Activated gamma-delta T cell treated with anti-CD3 and anti-CD28 coated beads, Interleukin-2, amount 50 U/mL, for 16 hours (primary cell): Measurements from ENCODE around the gene SLC37A3.
"Not testable (repeated sequence)": the region's sequence is repeated elsewhere in the genome, so short reads cannot be mapped to it uniquely, and the experiment has no call there.

Experiments used
- DNase-seq: peaks from one replicate; pipeline ENCODE4 v3.0.0-alpha.2; 2020; ENCODE audit warnings: low read depth

The SLC37A3 gene

GRCh38 chr7:140397784-140398750 is at the start of gene SLC37A3:
Gene SLC37A3, minus strand, starts transcription at chr7:140398530. Its CDS starts 16,004 bp downstream, at chr7:140382526.
- peak; percentile 77 for DNase-seq

GRCh38 chr7:140447841-140448240 is 49.5 kb upstream of the SLC37A3 start:
- DNase-seq = no peak

- DNase-seq = no peak
These were observed 48.1 kb upstream of the SLC37A3 start for GRCh38 chr7:140446467-140446866.

- DNase-seq = no peak
These were observed 43.2 kb upstream of the SLC37A3 start for GRCh38 chr7:140441519-140441918.

GRCh38 chr7:140440593-140440992 is 42.3 kb upstream of the SLC37A3 start:
- DNase-seq = no peak

- DNase-seq = no peak
These were observed 41.0 kb upstream of the SLC37A3 start for GRCh38 chr7:140439359-140439758.

GRCh38 chr7:140435252-140435895 is 37.0 kb upstream of the SLC37A3 start:
- DNase-seq = no peak

- no peak for DNase-seq
These were observed 35.1 kb upstream of the SLC37A3 start for GRCh38 chr7:140433396-140433795.

GRCh38 chr7:140426130-140426529 is 27.8 kb upstream of the SLC37A3 start:
- DNase-seq = no peak

GRCh38 chr7:140425718-140426117 is 27.4 kb upstream of the SLC37A3 start:
- DNase-seq = no peak

- DNase-seq = no peak
These were observed 25.2 kb upstream of the SLC37A3 start for GRCh38 chr7:140423501-140423900.

- no peak for DNase-seq
These were observed 23.2 kb upstream of the SLC37A3 start for GRCh38 chr7:140421521-140421920.

GRCh38 chr7:140418653-140419052 is 20.3 kb upstream of the SLC37A3 start:
- DNase-seq = no peak

- not testable (repeated sequence) for DNase-seq
These were observed 19.8 kb upstream of the SLC37A3 start for GRCh38 chr7:140418156-140418472.

GRCh38 chr7:140417456-140418155 is 19.3 kb upstream of the SLC37A3 start:
- DNase-seq = peak; percentile 2

- no peak for DNase-seq
These were observed 18.2 kb upstream of the SLC37A3 start for GRCh38 chr7:140416560-140416959.

- DNase-seq = not testable (repeated sequence)
These were observed 17.5 kb upstream of the SLC37A3 start for GRCh38 chr7:140415816-140416215.

GRCh38 chr7:140415361-140415760 is 17.0 kb upstream of the SLC37A3 start:
- DNase-seq = no peak

- no peak for DNase-seq
These were observed 6.3 kb upstream of the SLC37A3 start for GRCh38 chr7:140404565-140405065.

- peak; percentile 22 for DNase-seq
These were observed 5.7 kb upstream of the SLC37A3 start, which contains the start of gene RAB19 for GRCh38 chr7:140403878-140404564. Gene RAB19, plus strand, starts transcription at chr7:140404058. Its CDS starts 3,589 bp downstream, at chr7:140407647.

GRCh38 chr7:140402178-140402835 is 4.0 kb upstream of the SLC37A3 start:
- no peak for DNase-seq
